Right atrium auricular region (tissue), 2 donors: ENCODE results near the gene C16orf82. TPM values are rescaled to one million over a fixed set of nuclear protein-coding genes. Genes with fewer than 3 reads are reported as not detected.

Source experiments
- DNase-seq: peaks from one replicate; pipeline ENCODE4 v3.0.0-alpha.2; 2019; ENCODE audit warnings: low spot score
- H3K27ac ChIP-seq, 2 donors: fragments of 200-600 bp; sonication (generic); 1 replicate in 1 of 2; 2 replicates in 1 of 2; pipeline ENCODE4 v1.5.1; 2016 to 2019
- H3K27me3 ChIP-seq, 2 donors: fragments of 200-600 bp; sonication (generic); one replicate each; pipeline versions ENCODE4 v1.5.1 to v1.6.0; 2017 to 2019
- H3K36me3 ChIP-seq: fragments of 200-600 bp; sonication (generic); one replicate; pipeline ENCODE4 v1.5.1; 2016
- H3K4me1 ChIP-seq, 2 donors: fragments of 200-600 bp; sonication (generic); one replicate each; pipeline versions ENCODE4 v1.5.1 to v1.6.0; 2017 to 2019
- H3K4me3 ChIP-seq, 2 donors: fragments of 200-600 bp; sonication (generic); 1 replicate in 1 of 2; 2 replicates in 1 of 2; pipeline ENCODE4 v1.5.1; 2017 to 2019; ENCODE audit warnings: mild to moderate bottlenecking in 1 of 2, moderate library complexity in 1 of 2
- H3K9me3 ChIP-seq, 2 donors: fragments of 200-600 bp; sonication (generic); one replicate each; pipeline ENCODE4 v1.5.1; 2019
- CTCF ChIP-seq, 2 donors: fragments of 200-600 bp; sonication (generic); IDR thresholded peaks; one replicate each; pipeline ENCODE4 v1.5.1; 2019; ENCODE audit warnings: antibody characterized with exemption in 2 of 2
- total RNA-seq, 2 donors: library from RNA; depleted of rRNA; stranded (reverse); fragments of >200 nt; gene quantifications; one replicate each; pipeline ENCODE4 v1.1.0, GENCODE V29; 2016

C16orf82 gene
- total RNA-seq, 2 donors from 2014 or later = not detected

- TF ChIP-seq CTCF (IDR thresholded peaks at IDR 0.05) = no peak
- Histone ChIP-seq H3K27me3 (no peaks in the 10 kb centered on the region), H3K27ac (no peak overlapping the region), H3K4me1 (no peaks in the 10 kb centered on the region), H3K36me3 (no peaks in the 10 kb centered on the region), H3K9me3 (no peaks in the 10 kb centered on the region), H3K4me3 (no peak overlapping the region)
- no peak for DNase-seq
Observed at GRCh38 chr16:27028591-27029110, 38.1 kb upstream of the C16orf82 start.

DNA sequence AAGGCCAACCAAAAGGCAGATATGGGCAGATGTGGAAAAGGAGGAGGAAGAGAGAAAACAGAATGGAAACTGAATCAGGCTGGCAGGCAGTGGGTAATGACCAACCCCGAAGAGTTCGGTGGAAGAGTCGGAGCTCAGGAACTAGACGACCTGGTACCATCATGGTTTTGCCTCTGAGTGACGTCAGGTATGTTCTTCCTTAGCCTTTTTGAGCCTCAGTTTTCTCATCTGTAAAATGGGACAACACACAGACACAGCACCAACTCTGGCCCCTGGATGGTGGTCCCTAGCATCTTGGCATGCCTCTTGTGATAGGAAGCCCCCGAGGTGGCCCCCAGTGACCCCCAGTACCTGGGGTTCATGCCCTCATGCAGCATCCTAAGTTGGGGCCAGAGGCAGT, 37.2 kb upstream of the C16orf82 start:
- H3K36me3 ChIP-seq = no peaks in the 10 kb centered on the region
- no peaks in the 10 kb centered on the region for H3K27me3 ChIP-seq
- no peak overlapping the region for H3K27ac ChIP-seq
- no peak for TF ChIP-seq CTCF (IDR thresholded peaks at IDR 0.05)
- H3K9me3 ChIP-seq = no peaks in the 10 kb centered on the region
- no peak overlapping the region for H3K4me3 ChIP-seq
- no peaks in the 10 kb centered on the region for H3K4me1 ChIP-seq
- no peak for DNase-seq

DNA sequence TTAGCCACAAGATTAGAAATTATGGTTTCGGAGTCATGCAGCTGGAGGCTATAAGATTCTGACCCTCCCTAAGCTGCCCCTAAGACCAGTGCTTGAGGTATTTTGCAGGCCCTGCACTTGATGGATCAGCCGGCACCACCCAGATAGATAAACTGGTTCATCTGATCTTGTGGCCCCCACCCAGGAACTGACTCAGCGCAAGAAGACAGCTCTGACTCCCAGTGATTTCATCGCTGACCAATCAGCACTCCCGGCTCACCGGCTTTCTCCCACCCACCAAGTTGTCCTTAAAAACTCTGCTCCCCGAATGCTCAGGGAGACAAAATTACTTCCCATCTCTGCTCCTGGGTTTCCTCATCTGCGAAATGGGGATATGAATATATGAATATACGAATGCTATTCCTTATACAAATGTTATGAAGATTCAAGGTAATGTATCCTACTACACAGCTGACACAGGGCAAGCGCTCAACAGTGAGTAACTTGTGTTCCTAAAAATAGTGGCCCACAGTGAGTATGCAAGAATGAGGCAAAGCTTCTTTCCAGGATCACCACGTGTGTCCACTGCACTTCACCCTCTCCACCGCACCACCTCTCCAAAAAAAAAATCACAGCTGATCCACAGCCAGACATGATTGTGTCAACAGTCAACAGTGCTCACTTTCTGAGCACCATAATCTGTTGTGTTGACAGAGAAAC, 33.3 kb upstream of the C16orf82 start:
- DNase-seq = no peak

GRCh38 chr16:27040732-27041131, 26.0 kb upstream of the C16orf82 start:
- Histone ChIP-seq H3K36me3 (no peaks in the 10 kb centered on the region), H3K9me3 (peaks cover 0 to 13% of the 10 kb centered on the region in 2 donors), H3K27me3 (no peaks in the 10 kb centered on the region), H3K4me1 (no peaks in the 10 kb centered on the region), H3K27ac (no peak overlapping the region), H3K4me3 (no peak overlapping the region)
- no peak for DNase-seq
- no peak for TF ChIP-seq CTCF (IDR thresholded peaks at IDR 0.05)

More for the DNA sequence above, 33.3 kb upstream of the C16orf82 start:
- Histone ChIP-seq H3K4me1 (no peaks in the 10 kb centered on the region), H3K27ac (no peak overlapping the region), H3K36me3 (no peaks in the 10 kb centered on the region), H3K9me3 (peaks cover 0 to 8% of the 10 kb centered on the region in 2 donors), H3K27me3 (no peaks in the 10 kb centered on the region), H3K4me3 (no peak overlapping the region)
- no peak for TF ChIP-seq CTCF (IDR thresholded peaks at IDR 0.05)

GRCh38 chr16:27046958-27047518, 19.7 kb upstream of the C16orf82 start:
- Histone ChIP-seq H3K27ac (no peak overlapping the region), H3K9me3 (peaks cover 0 to 5% of the 10 kb centered on the region in 2 donors), H3K27me3 (no peaks in the 10 kb centered on the region), H3K36me3 (no peaks in the 10 kb centered on the region), H3K4me1 (no peaks in the 10 kb centered on the region), H3K4me3 (no peak overlapping the region)
- DNase-seq = no peak
- TF ChIP-seq CTCF (IDR thresholded peaks at IDR 0.05) = no peak
